CD4-positive, CD25-positive, alpha-beta regulatory T cell (primary cell): Measurements from ENCODE around the gene RNF167. TPM values are rescaled to one million over a fixed set of nuclear protein-coding genes. Genes with fewer than 3 reads are reported as not detected.
A peak's percentile ranks its signal among the peaks of the same experiment; 100 is the strongest.

Source experiments
- ATAC-seq, 2 donors: fragments of 150-1000 bp; cut with Tn5 transposase; one replicate each; pipeline ENCODE4 v1.10.0; 2021; ENCODE audit warnings: low read depth in 2 of 2, moderate number of reproducible peaks in 2 of 2, moderate library complexity in 1 of 2
- DNase-seq, 3 donors: peaks; one replicate each; pipeline versions ENCODE4 v3.0.0 to v3.0.0-alpha.2; 2012 to 2022; ENCODE audit warnings: mixed read lengths in 1 of 3
- H3K27ac ChIP-seq: one replicate; pipeline ENCODE4 v1.7.0; 2013; ENCODE audit warnings: mild to moderate bottlenecking, low read length; ENCODE audit not compliant: insufficient read depth, poor library complexity, severe bottlenecking
- H3K27me3 ChIP-seq: one replicate; pipeline ENCODE4 v1.7.0; 2013; ENCODE audit warnings: low read length; ENCODE audit not compliant: control insufficient read depth, insufficient read depth
- H3K36me3 ChIP-seq: one replicate; pipeline ENCODE4 v1.7.0; 2013; ENCODE audit warnings: mild to moderate bottlenecking, low read length, moderate library complexity; ENCODE audit not compliant: control insufficient read depth, insufficient read depth
- H3K4me1 ChIP-seq: 2 replicates; pipeline ENCODE4 v1.7.0; 2013; ENCODE audit warnings: mild to moderate bottlenecking, low read length; ENCODE audit not compliant: insufficient read depth, control insufficient read depth, poor library complexity, severe bottlenecking
- H3K4me3 ChIP-seq: one replicate; pipeline ENCODE4 v1.7.0; 2013; ENCODE audit warnings: low read depth, mild to moderate bottlenecking, low read length, moderate library complexity
- H3K9me3 ChIP-seq, 2 experiments: 1 replicate in 1 of 2; 2 replicates in 1 of 2; pipeline ENCODE4 v1.7.0; 2013; ENCODE audit warnings: low read length in 2 of 2, mild to moderate bottlenecking in 1 of 2, moderate library complexity in 1 of 2; ENCODE audit not compliant: control insufficient read depth in 2 of 2
- H3K27ac Mint-ChIP-seq, 3 donors: one replicate each; pipeline ENCODE4 v1.8.0; 2020 to 2022; ENCODE audit warnings: mild to moderate bottlenecking in 3 of 3, mixed read lengths in 3 of 3, moderate library complexity in 2 of 3
- H3K27me3 Mint-ChIP-seq: one replicate; pipeline ENCODE4 v1.8.0; 2022; ENCODE audit warnings: mild to moderate bottlenecking, mixed read lengths
- H3K36me3 Mint-ChIP-seq: one replicate; pipeline ENCODE4 v1.8.0; 2020; ENCODE audit warnings: mixed read lengths
- H3K4me1 Mint-ChIP-seq, 4 donors: one replicate each; pipeline ENCODE4 v1.8.0; 2020 to 2022; ENCODE audit warnings: mixed read lengths in 4 of 4, mild to moderate bottlenecking in 1 of 4
- H3K4me3 Mint-ChIP-seq, 4 donors: one replicate each; pipeline ENCODE4 v1.8.0; 2020 to 2022; ENCODE audit warnings: mild to moderate bottlenecking in 4 of 4, mixed read lengths in 4 of 4, moderate library complexity in 3 of 4
- H3K9me3 Mint-ChIP-seq, 7 donors: one replicate each; pipeline ENCODE4 v1.8.0; 2020 to 2022; ENCODE audit warnings: mixed read lengths in 7 of 7, mild to moderate bottlenecking in 3 of 7, moderate library complexity in 2 of 7
- polyA plus RNA-seq, 4 donors: library from polyadenylated mRNA; unstranded; fragments of 300-500 nt; fragmentation: Illumina TruSeq; gene quantifications; one replicate each; pipeline ENCODE4 v1.2.3, GENCODE V29; 2021
- total RNA-seq: library from RNA; stranded (reverse); gene quantifications from one replicate; pipeline ENCODE4 v1.2.3, GENCODE V29; 2022

RNF167 gene
- total RNA-seq, result 105 TPM
- 10 to 100 TPM; 31.5 to 58.2 (median 45.9) TPM for polyA plus RNA-seq

DNA sequence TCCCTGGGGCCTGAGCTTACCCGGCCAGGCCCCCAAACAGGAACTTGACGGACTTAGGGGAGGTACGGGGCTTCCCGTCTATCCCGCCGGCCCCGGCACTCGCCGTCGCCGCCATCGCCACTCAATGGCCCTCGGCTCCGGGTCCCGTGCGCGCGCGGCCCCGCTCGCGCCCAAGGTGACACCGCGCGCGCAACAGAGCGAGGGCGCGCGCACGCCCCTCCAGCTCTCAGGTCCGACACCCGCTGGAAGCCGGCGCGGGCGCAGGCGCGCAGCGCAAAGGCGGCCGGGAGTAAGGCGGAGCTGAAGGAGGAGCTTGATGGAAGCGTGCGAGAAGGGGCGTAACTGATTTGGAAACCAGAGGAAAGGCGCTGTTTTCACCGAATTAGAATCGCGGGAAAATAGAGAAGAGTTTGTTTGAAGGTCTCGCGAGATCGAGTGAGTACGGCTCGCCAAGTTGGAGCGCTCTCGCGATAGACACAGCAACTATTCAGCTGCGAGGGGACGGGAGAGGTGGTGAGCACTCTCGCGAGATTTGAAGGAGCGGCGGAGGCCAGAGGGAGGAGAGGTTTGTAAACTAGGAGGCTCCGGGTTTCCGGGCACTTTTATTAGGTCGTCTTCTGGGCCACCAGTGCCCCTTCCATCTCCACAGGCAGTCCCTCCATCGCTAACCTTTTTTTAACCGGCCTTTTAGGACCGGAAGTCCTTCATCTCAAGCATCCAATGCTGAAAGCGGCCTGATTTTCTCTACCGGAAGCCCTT, at the start of gene RNF167, which contains the start of gene SLC25A11:
Gene RNF167, plus strand, starts transcription at position 473 of the 759 bp plus-strand sequence. CDS start 642 bp downstream, outside the sequence.
Gene SLC25A11, minus strand, starts transcription at position 251 of the 759 bp plus-strand sequence. Its CDS starts 136 bp downstream, at position 115.
- H3K36me3 ChIP-seq, result peaks cover 26% of the 10 kb centered on the region
- Mint-ChIP-seq H3K27me3 (no peaks in the 10 kb centered on the region), H3K9me3 (peaks cover 0 to 1% (median 0%) of the 10 kb centered on the region in 7 donors), H3K4me3 (peak within 1 kb of the TSS; percentile 95 to 99 (median 97)), H3K36me3 (peaks cover 24% of the 10 kb centered on the region), H3K27ac (peak within 1 kb of the TSS; percentile 97 to 99 (median 97)), H3K4me1 (peaks cover 0 to 78% (median 46%) of the 10 kb centered on the region in 4 donors)
- no peaks in the 10 kb centered on the region for H3K27me3 ChIP-seq
- peak within 1 kb of the TSS; percentile 94 for H3K27ac ChIP-seq
- peaks cover 62% of the 10 kb centered on the region for H3K4me1 ChIP-seq
- peak within 1 kb of the TSS; percentile 92 for H3K4me3 ChIP-seq
- no peaks in the 10 kb centered on the region for H3K9me3 ChIP-seq
- peak; percentile 83 to 85 for ATAC-seq
- peak; percentile 95 to 100 (median 99) for DNase-seq

DNA sequence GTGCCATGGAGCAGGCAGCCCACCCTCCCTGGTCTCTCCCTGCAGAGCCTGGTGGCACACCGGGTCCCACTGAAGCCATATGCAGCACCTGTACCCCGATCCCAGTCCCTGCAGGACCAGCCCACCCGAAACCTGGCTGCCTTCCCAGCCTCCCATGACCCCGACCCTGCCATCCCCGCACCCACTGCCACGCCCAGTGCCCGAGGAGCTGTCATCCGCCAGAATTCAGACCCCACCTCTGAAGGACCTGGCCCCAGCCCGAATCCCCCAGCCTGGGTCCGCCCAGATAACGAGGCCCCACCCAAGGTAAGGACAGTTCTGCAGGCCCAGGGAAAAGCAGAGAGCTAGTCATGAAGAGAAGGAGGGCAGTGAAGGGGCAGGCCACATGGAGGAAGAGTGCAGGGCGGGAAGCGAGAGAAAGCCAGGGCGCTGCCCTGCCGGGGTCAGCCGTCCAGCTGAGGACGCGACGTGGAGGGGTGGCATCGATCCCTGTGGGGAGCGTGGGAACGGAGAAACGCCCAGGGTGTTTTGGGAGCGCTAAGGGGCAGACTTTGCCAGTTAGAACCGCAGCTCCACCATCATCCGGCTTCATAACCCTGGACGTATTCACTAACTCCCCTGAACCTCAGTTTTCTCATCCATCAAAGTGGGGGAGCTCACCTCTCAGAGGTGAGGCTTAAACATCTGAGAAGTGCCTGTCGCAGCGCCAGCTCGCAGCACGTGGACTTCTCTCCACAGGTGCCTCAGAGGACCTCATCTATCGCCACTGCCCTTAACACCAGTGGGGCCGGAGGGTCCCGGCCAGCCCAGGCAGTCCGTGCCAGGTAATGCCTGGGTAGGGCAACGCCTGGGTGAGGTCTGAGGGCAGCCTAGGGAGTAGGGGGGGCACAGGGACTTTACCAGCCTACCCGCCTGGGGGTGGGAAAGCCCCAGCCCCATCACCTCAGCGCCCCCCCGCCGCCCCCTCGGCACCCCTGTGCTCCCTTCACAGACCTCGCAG, 48.4 kb upstream of the RNF167 start:
- no peak for DNase-seq
- H3K36me3 Mint-ChIP-seq, result peaks cover 24% of the 10 kb centered on the region
- no peaks in the 10 kb centered on the region for H3K4me1 ChIP-seq
- no peaks in the 10 kb centered on the region for H3K9me3 Mint-ChIP-seq
- no peak overlapping the region for H3K4me3 ChIP-seq
- H3K4me3 Mint-ChIP-seq, result no peak overlapping the region
- H3K9me3 ChIP-seq, result no peaks in the 10 kb centered on the region
- H3K36me3 ChIP-seq, result peaks cover 61% of the 10 kb centered on the region
- no peak for ATAC-seq
- no peaks in the 10 kb centered on the region for H3K27me3 Mint-ChIP-seq
- H3K4me1 Mint-ChIP-seq, result peaks cover 0 to 4% (median 1%) of the 10 kb centered on the region in 4 donors
- H3K27me3 ChIP-seq, result no peaks in the 10 kb centered on the region
- H3K27ac ChIP-seq, result no peak overlapping the region
- H3K27ac Mint-ChIP-seq, result no peak overlapping the region

DNA sequence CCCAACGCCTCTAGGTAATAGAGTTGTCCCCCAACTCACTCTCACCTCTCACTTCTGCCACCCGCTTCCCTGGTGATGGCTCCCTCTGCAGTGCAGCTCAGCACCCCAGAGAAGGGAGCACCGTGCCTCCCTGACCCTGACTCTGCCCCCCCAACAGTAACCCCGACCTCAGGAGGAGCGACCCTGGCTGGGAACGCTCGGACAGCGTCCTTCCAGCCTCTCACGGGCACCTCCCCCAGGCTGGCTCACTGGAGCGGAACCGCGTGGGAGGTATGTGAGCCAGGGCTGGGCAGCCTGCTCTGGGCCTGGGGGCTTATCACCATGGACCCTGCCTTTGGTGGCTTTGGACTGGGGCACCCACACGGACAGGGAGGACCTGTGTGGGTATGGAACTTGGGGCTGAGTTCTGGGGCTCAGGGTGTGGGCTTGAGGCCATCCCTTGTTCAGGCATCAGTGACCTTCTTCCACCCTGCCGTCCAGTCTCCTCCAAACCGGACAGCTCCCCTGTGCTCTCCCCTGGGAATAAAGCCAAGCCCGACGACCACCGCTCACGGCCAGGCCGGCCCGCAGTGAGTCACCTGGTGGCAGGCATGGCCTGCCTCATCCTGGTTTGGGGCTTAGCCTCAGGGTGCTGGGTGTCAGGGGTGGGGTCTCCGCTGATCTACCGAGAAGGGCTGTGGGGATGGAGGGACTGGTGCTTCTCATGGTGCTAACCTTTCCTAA, 47.4 kb upstream of the RNF167 start:
- H3K36me3 ChIP-seq, result peaks cover 60% of the 10 kb centered on the region
- no peak overlapping the region for H3K27ac ChIP-seq
- no peaks in the 10 kb centered on the region for H3K9me3 ChIP-seq
- no peak for ATAC-seq
- no peaks in the 10 kb centered on the region for H3K4me1 ChIP-seq
- no peaks in the 10 kb centered on the region for H3K27me3 ChIP-seq
- no peaks in the 10 kb centered on the region for H3K9me3 Mint-ChIP-seq
- peaks cover 15% of the 10 kb centered on the region for H3K36me3 Mint-ChIP-seq
- peak overlapping the region in 1 of 3 donors; percentile 69 for H3K27ac Mint-ChIP-seq
- no peak overlapping the region for H3K4me3 Mint-ChIP-seq
- no peak for DNase-seq
- H3K4me3 ChIP-seq, result no peak overlapping the region
- H3K4me1 Mint-ChIP-seq, result peaks cover 0 to 4% (median 1%) of the 10 kb centered on the region in 4 donors
- no peaks in the 10 kb centered on the region for H3K27me3 Mint-ChIP-seq

DNA sequence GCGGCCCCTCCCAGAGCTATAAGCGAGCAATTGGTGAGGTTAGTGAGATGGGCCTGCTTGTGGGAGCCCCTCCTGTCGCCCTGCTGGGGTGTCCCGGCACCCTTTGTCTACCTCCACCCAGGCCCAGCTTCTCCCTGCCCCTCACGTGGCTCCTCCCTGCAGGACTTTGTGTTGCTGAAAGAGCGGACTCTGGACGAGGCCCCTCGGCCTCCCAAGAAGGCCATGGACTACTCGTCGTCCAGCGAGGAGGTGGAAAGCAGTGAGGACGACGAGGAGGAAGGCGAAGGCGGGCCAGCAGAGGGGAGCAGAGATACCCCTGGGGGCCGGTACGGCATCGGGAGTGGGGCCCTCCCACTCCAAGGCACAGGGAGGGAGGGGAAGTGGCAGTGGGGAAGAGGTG, 46.8 kb upstream of the RNF167 start:
- DNase-seq (no peak), ATAC-seq (no peak)
- Histone ChIP-seq H3K36me3 (peaks cover 56% of the 10 kb centered on the region), H3K27ac (no peak overlapping the region), H3K27me3 (no peaks in the 10 kb centered on the region), H3K4me3 (no peak overlapping the region), H3K9me3 (no peaks in the 10 kb centered on the region), H3K4me1 (peaks cover under 1% of the 10 kb centered on the region)
- Mint-ChIP-seq H3K36me3 (peaks cover 15% of the 10 kb centered on the region), H3K27ac (no peak overlapping the region), H3K27me3 (no peaks in the 10 kb centered on the region), H3K4me1 (peaks cover 0 to 6% (median 2%) of the 10 kb centered on the region in 4 donors), H3K9me3 (no peaks in the 10 kb centered on the region), H3K4me3 (no peak overlapping the region)

DNA sequence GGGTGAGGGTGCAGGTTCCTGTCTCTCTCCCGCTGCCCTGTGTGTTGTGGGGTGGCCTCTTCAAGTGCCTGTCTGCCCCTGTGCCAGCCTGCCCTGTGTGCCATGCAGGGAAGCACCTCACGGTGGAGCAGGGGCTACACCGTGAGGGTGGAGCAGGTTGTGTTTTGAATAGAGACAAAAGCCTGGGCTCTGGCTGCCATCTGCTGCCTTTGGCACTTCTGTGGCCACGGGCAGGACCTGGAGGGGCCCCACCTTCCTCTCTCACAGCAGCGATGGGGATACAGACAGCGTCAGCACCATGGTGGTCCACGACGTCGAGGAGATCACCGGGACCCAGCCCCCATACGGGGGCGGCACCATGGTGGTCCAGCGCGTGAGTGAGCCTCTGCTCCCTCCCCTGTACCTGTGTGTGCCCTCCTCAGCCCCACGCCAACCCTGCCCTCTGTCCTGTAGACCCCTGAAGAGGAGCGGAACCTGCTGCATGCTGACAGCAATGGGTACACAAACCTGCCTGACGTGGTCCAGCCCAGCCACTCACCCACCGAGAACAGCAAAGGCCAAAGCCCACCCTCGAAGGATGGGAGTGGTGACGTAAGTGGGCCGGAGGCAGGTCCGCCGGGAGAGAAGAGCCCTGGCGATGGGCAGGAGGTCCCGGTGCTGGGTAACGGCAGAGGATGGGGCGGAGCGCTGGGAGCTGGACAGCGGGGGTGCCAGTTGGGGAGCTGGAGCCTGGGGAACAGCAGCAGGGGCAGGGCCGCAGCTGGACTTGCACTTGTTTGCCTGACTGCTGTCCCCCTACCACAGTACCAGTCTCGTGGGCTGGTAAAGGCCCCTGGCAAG, 46.1 kb upstream of the RNF167 start:
- Histone ChIP-seq H3K4me1 (peaks cover 7% of the 10 kb centered on the region), H3K36me3 (peaks cover 56% of the 10 kb centered on the region), H3K4me3 (no peak overlapping the region), H3K27ac (no peak overlapping the region), H3K9me3 (no peaks in the 10 kb centered on the region), H3K27me3 (no peaks in the 10 kb centered on the region)
- no peak for ATAC-seq
- H3K4me1 Mint-ChIP-seq, result peaks cover 0 to 9% (median 3%) of the 10 kb centered on the region in 4 donors
- H3K9me3 Mint-ChIP-seq, result no peaks in the 10 kb centered on the region
- H3K36me3 Mint-ChIP-seq, result peaks cover 14% of the 10 kb centered on the region
- no peaks in the 10 kb centered on the region for H3K27me3 Mint-ChIP-seq
- H3K4me3 Mint-ChIP-seq, result no peak overlapping the region
- H3K27ac Mint-ChIP-seq, result no peak overlapping the region
- DNase-seq, result no peak

DNA sequence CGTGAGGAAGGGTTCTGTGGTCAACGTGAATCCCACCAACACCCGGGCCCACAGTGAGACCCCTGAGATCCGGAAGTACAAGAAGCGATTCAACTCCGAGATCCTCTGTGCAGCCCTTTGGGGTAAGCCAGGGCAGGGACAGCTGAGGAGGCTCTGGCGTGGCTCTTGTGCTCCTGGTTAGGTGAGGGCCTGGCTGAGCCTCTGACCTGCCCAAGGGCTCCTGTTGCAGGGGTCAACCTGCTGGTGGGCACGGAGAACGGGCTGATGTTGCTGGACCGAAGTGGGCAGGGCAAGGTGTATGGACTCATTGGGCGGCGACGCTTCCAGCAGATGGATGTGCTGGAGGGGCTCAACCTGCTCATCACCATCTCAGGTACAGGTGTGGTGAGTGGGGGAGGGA, 44.9 kb upstream of the RNF167 start:
- Mint-ChIP-seq H3K36me3 (peaks cover 10% of the 10 kb centered on the region), H3K27ac (no peak overlapping the region), H3K9me3 (no peaks in the 10 kb centered on the region), H3K4me1 (peaks cover 0 to 14% (median 5%) of the 10 kb centered on the region in 4 donors), H3K27me3 (peaks cover 9% of the 10 kb centered on the region), H3K4me3 (no peak overlapping the region)
- Histone ChIP-seq H3K9me3 (no peaks in the 10 kb centered on the region), H3K4me3 (no peak overlapping the region), H3K27ac (no peak overlapping the region), H3K27me3 (no peaks in the 10 kb centered on the region), H3K36me3 (peaks cover 55% of the 10 kb centered on the region), H3K4me1 (peaks cover 17% of the 10 kb centered on the region)
- ATAC-seq (no peak), DNase-seq (no peak)
